Astrocyte (in vitro differentiated cells and primary cell): ENCODE data around the gene FAAP100. TPM values are rescaled to one million over a fixed set of nuclear protein-coding genes. Genes with fewer than 3 reads are reported as not detected.

Source experiments
- DNase-seq: peaks from one replicate; pipeline ENCODE4 v3.0.0-alpha.2; 2010; ENCODE audit warnings: low read depth
- FAIRE-seq: peaks from 2 replicates; lab custom pipeline; 2011; peaks lifted over from hg19 to GRCh38; lab: Jason Lieb, UNC
- H2AFZ ChIP-seq: 2 replicates; pipeline ENCODE4 v1.6.0; 2012; ENCODE audit warnings: low read depth, low read length, inconsistent platforms
- H3K27ac ChIP-seq: 2 replicates; pipeline ENCODE4 v1.5.1; 2011; ENCODE audit warnings: low read depth, low read length, inconsistent platforms
- H3K27me3 ChIP-seq: 2 replicates; pipeline ENCODE4 v1.6.0; 2011; ENCODE audit warnings: low read length, inconsistent platforms; ENCODE audit not compliant: insufficient read depth
- H3K36me3 ChIP-seq: 2 replicates; pipeline ENCODE4 v1.5.1; 2011; ENCODE audit warnings: low read length, inconsistent platforms; ENCODE audit not compliant: insufficient read depth
- H3K4me1 ChIP-seq: 2 replicates; pipeline ENCODE4 v1.5.1; 2011; ENCODE audit warnings: low read length, inconsistent platforms; ENCODE audit not compliant: insufficient read depth
- H3K4me2 ChIP-seq: 2 replicates; pipeline ENCODE4 v1.6.0; 2012; ENCODE audit warnings: low read length, inconsistent platforms
- H3K4me3 ChIP-seq: 2 replicates; pipeline ENCODE4 v1.5.1; 2011; ENCODE audit warnings: low read depth, mild to moderate bottlenecking, low read length, inconsistent platforms; ENCODE audit not compliant: insufficient read depth
- H3K79me2 ChIP-seq: 2 replicates; pipeline ENCODE4 v1.6.0; 2012; ENCODE audit warnings: mild to moderate bottlenecking, low read length, inconsistent platforms; ENCODE audit not compliant: insufficient read depth
- H3K9ac ChIP-seq: 2 replicates; pipeline ENCODE4 v1.6.0; 2012; ENCODE audit warnings: mild to moderate bottlenecking, low read length, inconsistent platforms
- H3K9me3 ChIP-seq: 2 replicates; pipeline ENCODE4 v1.5.1; 2012; ENCODE audit warnings: low read depth, mild to moderate bottlenecking, low read length, inconsistent platforms; ENCODE audit not compliant: insufficient read depth
- H4K20me1 ChIP-seq: 2 replicates; pipeline ENCODE4 v1.6.0; 2012; ENCODE audit warnings: low read length, inconsistent platforms; ENCODE audit not compliant: insufficient read depth
- H3K27ac Mint-ChIP-seq: one replicate; pipeline ENCODE4 v1.8.0; 2021; ENCODE audit warnings: mild to moderate bottlenecking, mixed read lengths; ENCODE audit not compliant: unreplicated experiment
- H3K27me3 Mint-ChIP-seq: one replicate; pipeline ENCODE4 v1.8.0; 2021; ENCODE audit warnings: low read depth, mixed read lengths; ENCODE audit not compliant: unreplicated experiment
- H3K36me3 Mint-ChIP-seq: one replicate; pipeline ENCODE4 v1.8.0; 2021; ENCODE audit warnings: low read depth, mixed read lengths; ENCODE audit not compliant: unreplicated experiment
- H3K4me1 Mint-ChIP-seq: one replicate; pipeline ENCODE4 v1.8.0; 2021; ENCODE audit warnings: low read depth, mixed read lengths; ENCODE audit not compliant: unreplicated experiment
- H3K4me3 Mint-ChIP-seq: one replicate; pipeline ENCODE4 v1.8.0; 2021; ENCODE audit warnings: mild to moderate bottlenecking, moderate library complexity, mixed read lengths; ENCODE audit not compliant: unreplicated experiment
- H3K9me3 Mint-ChIP-seq: one replicate; pipeline ENCODE4 v1.8.0; 2021; ENCODE audit warnings: mild to moderate bottlenecking, mixed read lengths; ENCODE audit not compliant: unreplicated experiment
- CTCF ChIP-seq: IDR thresholded peaks from 2 replicates; pipeline ENCODE4 v1.5.1; 2011; ENCODE audit warnings: low read depth, mild to moderate bottlenecking, inconsistent platforms, low read length, moderate library complexity; ENCODE audit not compliant: insufficient read depth
- EZH2 ChIP-seq: IDR thresholded peaks from 2 replicates; pipeline ENCODE4 v1.6.1; 2012; ENCODE audit warnings: mild to moderate bottlenecking, low read length, inconsistent platforms; ENCODE audit not compliant: insufficient read depth
- total RNA-seq: library from RNA; stranded (reverse); gene quantifications from 2 replicates; pipeline ENCODE4 v1.2.1, GENCODE V29; 2021

FAAP100 gene
- total RNA-seq, 1 donor from 2014 or later = 38.9 TPM

DNA sequence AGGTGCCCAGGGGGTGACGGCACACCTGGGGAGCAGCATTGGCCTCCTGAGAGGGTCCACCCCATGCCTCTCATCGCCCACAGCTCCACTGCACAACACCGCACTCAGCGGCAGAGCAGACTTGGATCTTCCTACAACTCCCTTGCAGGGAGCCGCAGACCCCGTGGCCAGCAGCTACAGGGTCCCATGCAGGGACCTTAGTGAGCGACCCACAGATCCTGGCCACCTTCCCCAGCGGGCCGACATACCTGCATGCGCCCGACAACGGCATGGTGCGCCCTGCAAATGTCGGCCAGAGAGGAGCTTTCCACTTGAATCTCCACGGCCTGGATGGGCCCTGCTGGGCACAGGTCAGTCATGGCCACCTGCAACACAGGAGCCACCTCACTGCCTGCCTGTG is 8.4 kb downstream of the FAAP100 start:
- Histone ChIP-seq H2AFZ (no peak overlapping the region), H3K4me1 (no peaks in the 10 kb centered on the region), H4K20me1 (peaks cover 42% of the 10 kb centered on the region), H3K4me3 (no peak overlapping the region), H3K36me3 (peaks cover 6% of the 10 kb centered on the region), H3K9ac (no peak overlapping the region), H3K9me3 (no peaks in the 10 kb centered on the region), H3K4me2 (no peak overlapping the region), H3K27me3 (no peaks in the 10 kb centered on the region), H3K27ac (no peak overlapping the region), H3K79me2 (peaks cover 19% of the 10 kb centered on the region)
- Mint-ChIP-seq H3K4me1 (no peaks in the 10 kb centered on the region), H3K27me3 (no peaks in the 10 kb centered on the region), H3K4me3 (no peak overlapping the region), H3K27ac (no peak overlapping the region), H3K9me3 (no peaks in the 10 kb centered on the region), H3K36me3 (peaks cover 2% of the 10 kb centered on the region)
- FAIRE-seq (no peak), DNase-seq (no peak)
- TF ChIP-seq CTCF = no peak
- TF ChIP-seq EZH2 = no peak

GRCh38 chr17:81543339-81543675 is 8.8 kb downstream of the FAAP100 start:
- Histone ChIP-seq H3K4me3 (no peak overlapping the region), H2AFZ (no peak overlapping the region), H3K4me1 (no peaks in the 10 kb centered on the region), H3K9me3 (no peaks in the 10 kb centered on the region), H3K27me3 (no peaks in the 10 kb centered on the region), H3K4me2 (no peak overlapping the region), H3K36me3 (peaks cover 6% of the 10 kb centered on the region), H3K9ac (no peak overlapping the region), H3K27ac (no peak overlapping the region), H3K79me2 (peaks cover 16% of the 10 kb centered on the region), H4K20me1 (peaks cover 44% of the 10 kb centered on the region)
- DNase-seq (no peak), FAIRE-seq (no peak)
- TF ChIP-seq CTCF (no peak), EZH2 (no peak)
- Mint-ChIP-seq H3K36me3 (peaks cover 2% of the 10 kb centered on the region), H3K4me1 (no peaks in the 10 kb centered on the region), H3K27ac (no peak overlapping the region), H3K4me3 (no peak overlapping the region), H3K27me3 (no peaks in the 10 kb centered on the region), H3K9me3 (no peaks in the 10 kb centered on the region)

- Histone ChIP-seq H2AFZ (no peak overlapping the region), H3K4me3 (no peak overlapping the region), H3K9ac (no peak overlapping the region), H4K20me1 (peaks cover 40% of the 10 kb centered on the region), H3K4me1 (no peaks in the 10 kb centered on the region), H3K27ac (no peak overlapping the region), H3K9me3 (no peaks in the 10 kb centered on the region), H3K27me3 (no peaks in the 10 kb centered on the region), H3K79me2 (peaks cover 9% of the 10 kb centered on the region), H3K4me2 (no peak overlapping the region), H3K36me3 (peaks cover 6% of the 10 kb centered on the region)
- Mint-ChIP-seq H3K27ac (peak overlapping the region; percentile 62), H3K27me3 (no peaks in the 10 kb centered on the region), H3K4me1 (no peaks in the 10 kb centered on the region), H3K4me3 (no peak overlapping the region), H3K9me3 (no peaks in the 10 kb centered on the region), H3K36me3 (peaks cover 2% of the 10 kb centered on the region)
- no peak for FAIRE-seq
- no peak for TF ChIP-seq EZH2
- TF ChIP-seq CTCF = no peak
- DNase-seq = no peak
These were observed 9.5 kb downstream of the FAAP100 start for GRCh38 chr17:81542431-81543338.
